Neutrophil (primary cell): ENCODE measurements around the gene RILP.

Source experiments
- H3K27ac ChIP-seq: fragments of 200-600 bp; sonication (generic); 2 replicates; pipeline ENCODE4 v1.5.1; 2016; ENCODE audit warnings: mild to moderate bottlenecking, moderate library complexity
- H3K27me3 ChIP-seq: fragments of 200-600 bp; sonication (generic); 2 replicates; pipeline ENCODE4 v1.6.0; 2016; ENCODE audit warnings: mild to moderate bottlenecking
- H3K36me3 ChIP-seq: fragments of 200-600 bp; sonication (generic); 2 replicates; pipeline ENCODE4 v1.5.1; 2017
- H3K4me1 ChIP-seq, 2 experiments: fragments of 200-600 bp in 1 of 2; sonication (generic) in 1 of 2; 1 replicate in 1 of 2; 2 replicates in 1 of 2; pipeline versions ENCODE4 v1.5.1 to v1.6.1; 2013 to 2016; ENCODE audit warnings: low read depth in 1 of 2, low read length in 1 of 2, mild to moderate bottlenecking in 1 of 2, moderate library complexity in 1 of 2; ENCODE audit not compliant: control insufficient read depth in 1 of 2, insufficient read depth in 1 of 2
- H3K4me3 ChIP-seq, 2 experiments: fragments of 200-600 bp in 1 of 2; sonication (generic) in 1 of 2; 1 replicate in 1 of 2; 2 replicates in 1 of 2; pipeline ENCODE4 v1.5.1; 2013 to 2016; ENCODE audit warnings: low read depth in 1 of 2, low read length in 1 of 2, mild to moderate bottlenecking in 1 of 2, moderate library complexity in 1 of 2
- H3K9me3 ChIP-seq: fragments of 200-600 bp; sonication (generic); 2 replicates; pipeline ENCODE4 v1.5.1; 2016
- TF ChIP-seq, protein P1 (sequence below): fragments of 200-600 bp; sonication (generic); IDR thresholded peaks from 2 replicates; pipeline ENCODE4 v1.5.1; 2016; ENCODE audit warnings: antibody characterized with exemption

The RILP gene

DNA sequence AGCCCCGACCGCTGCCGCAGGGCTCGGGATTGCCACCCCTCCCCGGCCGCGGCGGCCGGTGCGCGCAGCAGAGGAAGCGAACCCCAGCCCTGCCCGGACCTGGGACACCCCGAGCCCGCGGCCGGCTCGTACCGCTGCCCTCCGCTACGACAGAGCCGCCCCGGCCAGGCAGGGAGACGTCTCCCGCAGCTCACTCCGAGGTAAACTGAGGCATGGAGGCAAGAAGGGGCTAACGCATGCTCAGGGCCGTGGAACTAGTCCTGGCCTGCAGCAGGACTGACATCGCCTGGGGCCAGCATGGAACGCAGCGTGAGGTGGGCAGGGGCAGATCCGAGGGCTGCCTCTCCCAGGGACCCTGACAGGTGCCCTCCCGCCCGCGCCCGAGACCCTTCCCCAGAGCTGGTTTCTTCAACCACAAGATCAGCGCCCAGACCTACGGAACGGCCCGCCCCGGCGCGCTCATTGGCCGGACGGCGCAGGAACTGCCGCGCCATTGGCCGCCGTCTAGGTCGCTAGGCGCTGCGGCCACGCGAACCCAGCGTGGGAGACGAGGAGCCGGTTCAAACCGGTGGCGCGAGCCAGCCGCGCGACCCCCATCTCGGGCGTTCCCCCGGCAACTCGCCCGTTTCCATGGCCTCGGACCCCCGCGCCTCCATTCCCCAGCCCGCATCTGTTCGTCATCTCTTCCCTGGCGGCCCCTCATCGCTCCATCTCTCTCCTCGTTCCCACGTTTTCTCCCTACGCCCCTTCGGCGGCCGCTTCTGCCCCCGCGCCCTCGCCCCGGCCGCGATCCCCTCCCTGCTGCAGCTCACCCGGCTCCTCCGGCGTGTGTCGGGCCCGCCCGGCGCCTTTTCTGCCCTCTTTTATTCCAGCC, 21.4 kb downstream of the RILP start, which contains the start of gene SLC43A2:
SLC43A2 (minus strand) TSS at position 853 of the 874 bp plus-strand sequence. CDS start 960 bp downstream, outside the sequence.
- peak within 1 kb of the TSS; percentile 100 for H3K27ac ChIP-seq
- TF ChIP-seq, protein P1, sequence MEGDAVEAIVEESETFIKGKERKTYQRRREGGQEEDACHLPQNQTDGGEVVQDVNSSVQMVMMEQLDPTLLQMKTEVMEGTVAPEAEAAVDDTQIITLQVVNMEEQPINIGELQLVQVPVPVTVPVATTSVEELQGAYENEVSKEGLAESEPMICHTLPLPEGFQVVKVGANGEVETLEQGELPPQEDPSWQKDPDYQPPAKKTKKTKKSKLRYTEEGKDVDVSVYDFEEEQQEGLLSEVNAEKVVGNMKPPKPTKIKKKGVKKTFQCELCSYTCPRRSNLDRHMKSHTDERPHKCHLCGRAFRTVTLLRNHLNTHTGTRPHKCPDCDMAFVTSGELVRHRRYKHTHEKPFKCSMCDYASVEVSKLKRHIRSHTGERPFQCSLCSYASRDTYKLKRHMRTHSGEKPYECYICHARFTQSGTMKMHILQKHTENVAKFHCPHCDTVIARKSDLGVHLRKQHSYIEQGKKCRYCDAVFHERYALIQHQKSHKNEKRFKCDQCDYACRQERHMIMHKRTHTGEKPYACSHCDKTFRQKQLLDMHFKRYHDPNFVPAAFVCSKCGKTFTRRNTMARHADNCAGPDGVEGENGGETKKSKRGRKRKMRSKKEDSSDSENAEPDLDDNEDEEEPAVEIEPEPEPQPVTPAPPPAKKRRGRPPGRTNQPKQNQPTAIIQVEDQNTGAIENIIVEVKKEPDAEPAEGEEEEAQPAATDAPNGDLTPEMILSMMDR: no peak

DNA sequence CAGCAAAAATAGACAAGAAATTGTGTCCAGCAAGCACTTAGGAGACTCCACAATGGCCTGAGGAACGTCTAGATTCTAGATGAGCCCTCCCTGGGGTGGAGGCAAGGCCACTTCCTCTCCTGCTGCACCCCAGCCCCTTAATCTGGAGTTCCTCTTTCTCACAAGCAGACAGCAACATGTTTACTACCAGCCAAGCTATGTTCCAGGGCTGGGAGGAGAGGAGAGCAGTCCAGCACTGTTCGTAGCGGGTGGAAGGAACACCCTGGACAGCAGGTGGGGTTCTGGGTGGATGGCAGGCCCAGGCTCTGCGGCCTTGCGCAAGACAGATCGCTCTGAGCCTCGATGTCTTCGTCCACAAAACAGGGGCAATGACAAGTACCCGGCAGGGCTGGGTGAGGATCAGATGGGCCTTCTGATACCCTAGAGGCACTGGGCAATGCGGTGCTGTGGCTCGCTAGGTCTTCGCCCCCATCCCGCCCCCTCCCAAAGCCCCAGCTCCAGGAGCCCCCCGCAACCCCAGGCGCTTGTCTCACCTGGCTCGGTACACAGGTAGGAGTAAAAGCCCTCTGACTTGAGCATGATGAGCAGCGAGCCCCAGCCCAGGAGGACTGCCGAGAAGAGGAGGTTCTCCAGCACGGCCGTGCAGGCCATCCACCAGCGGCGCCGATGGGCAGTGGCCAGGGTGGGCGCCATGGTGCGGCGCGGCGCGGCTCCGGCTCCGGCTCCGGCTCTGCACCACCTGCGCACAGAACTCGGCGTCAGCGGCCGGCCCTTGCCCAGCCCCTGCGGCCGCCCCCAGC, 22.3 kb downstream of the RILP start:
- Histone ChIP-seq H3K27me3 (peaks cover 22% of the 10 kb centered on the region), H3K9me3 (no peaks in the 10 kb centered on the region), H3K27ac (peak overlapping the region; percentile 100), H3K4me1 (peaks cover 38 to 48% of the 10 kb centered on the region in 2 experiments), H3K4me3 (peak overlapping the region; percentile 97 to 99), H3K36me3 (peaks cover 39% of the 10 kb centered on the region)
- TF ChIP-seq, protein P1: peak; percentile 39

More for the DNA sequence above, 21.4 kb downstream of the RILP start, which contains the start of gene SLC43A2:
- Histone ChIP-seq H3K27me3 (peaks cover 22% of the 10 kb centered on the region), H3K36me3 (peaks cover 30% of the 10 kb centered on the region), H3K9me3 (no peaks in the 10 kb centered on the region), H3K4me3 (peak within 1 kb of the TSS; percentile 97 to 99), H3K4me1 (peaks cover 38 to 48% of the 10 kb centered on the region in 2 experiments)

DNA sequence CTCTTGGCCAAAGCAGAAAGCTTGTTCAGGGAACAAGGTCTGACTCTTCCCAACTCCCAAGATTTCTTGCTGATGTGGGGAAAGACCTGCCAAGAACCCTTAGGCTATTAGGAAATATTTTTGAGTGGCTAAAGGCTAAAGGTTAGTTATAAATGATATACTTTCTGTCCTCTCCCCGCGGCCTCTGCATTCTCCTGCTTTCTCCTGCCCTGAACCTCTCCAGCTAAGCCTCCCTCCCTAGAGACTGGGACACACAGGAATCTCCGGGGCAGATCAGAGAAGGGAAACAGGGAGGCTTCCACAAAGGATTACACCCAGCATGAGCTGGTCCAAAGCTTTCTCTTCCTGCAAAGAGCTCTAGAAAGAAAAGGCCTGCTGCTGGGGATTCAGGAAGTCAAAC, 23.3 kb downstream of the RILP start:
- H3K4me1 ChIP-seq: peaks cover 35 to 43% of the 10 kb centered on the region in 2 experiments

DNA sequence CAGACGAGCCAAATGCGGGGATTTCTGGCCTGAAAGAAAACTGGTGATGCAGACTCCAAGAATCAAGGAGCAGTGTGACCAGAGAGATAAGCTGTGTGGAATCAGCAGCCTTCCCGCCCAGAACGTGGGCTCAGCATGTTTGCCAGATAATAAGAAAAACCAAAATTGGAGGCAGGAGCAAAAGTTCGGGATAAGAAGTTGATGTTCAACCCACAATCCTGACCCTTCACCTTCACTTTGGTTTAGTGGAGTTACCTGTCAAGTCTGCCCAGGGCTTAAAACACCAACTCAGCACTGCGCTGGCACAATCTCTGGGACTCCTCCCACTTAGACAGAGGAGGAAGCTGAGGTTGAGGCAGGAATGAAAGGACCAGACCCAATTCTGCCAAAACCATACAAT, 24.1 kb downstream of the RILP start:
- H3K4me1 ChIP-seq: peaks cover 35 to 43% of the 10 kb centered on the region in 2 experiments
- H3K9me3 ChIP-seq: no peaks in the 10 kb centered on the region
- peaks cover 6% of the 10 kb centered on the region for H3K27me3 ChIP-seq
- TF ChIP-seq, protein P1: no peak
- peaks cover 57% of the 10 kb centered on the region for H3K36me3 ChIP-seq
- peak overlapping the region; percentile 97 to 99 for H3K4me3 ChIP-seq
- peak overlapping the region; percentile 100 for H3K27ac ChIP-seq

More for the DNA sequence above, 23.3 kb downstream of the RILP start:
- Histone ChIP-seq H3K9me3 (no peaks in the 10 kb centered on the region), H3K27me3 (peaks cover 14% of the 10 kb centered on the region), H3K27ac (peak overlapping the region; percentile 100), H3K36me3 (peaks cover 49% of the 10 kb centered on the region), H3K4me3 (peak overlapping the region; percentile 97 to 99)
- TF ChIP-seq, protein P1: no peak

DNA sequence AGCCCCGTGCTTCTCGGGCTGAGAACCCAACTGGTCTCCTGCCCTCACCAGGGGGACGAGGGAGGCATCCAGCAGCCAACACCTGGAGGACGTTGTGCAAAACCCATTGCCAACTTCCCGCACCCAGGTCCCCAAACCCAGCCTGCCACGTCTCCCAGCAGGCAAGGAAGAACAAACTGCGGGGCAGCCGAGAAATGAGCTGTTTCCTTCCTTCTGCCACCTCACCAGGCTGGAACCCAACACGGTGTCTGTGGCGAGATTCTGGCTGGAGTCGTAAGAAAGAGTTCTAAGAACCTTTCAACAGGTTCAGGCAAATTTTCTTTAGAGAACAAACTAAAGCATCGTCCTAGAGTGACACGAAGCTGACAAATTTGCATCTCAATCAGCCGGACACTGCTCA, 24.6 kb downstream of the RILP start:
- Histone ChIP-seq H3K27ac (peak overlapping the region; percentile 100), H3K4me1 (peaks cover 35 to 38% of the 10 kb centered on the region in 2 experiments), H3K9me3 (no peaks in the 10 kb centered on the region), H3K27me3 (peaks cover under 1% of the 10 kb centered on the region), H3K4me3 (peak overlapping the region; percentile 97 to 99), H3K36me3 (peaks cover 62% of the 10 kb centered on the region)
- TF ChIP-seq, protein P1: no peak
